HepG2 (cell line): ENCODE measurements around the gene RHCE.

Source experiments
- EZH2 ChIP-seq: conservative IDR thresholded peaks from 2 replicates; pipeline ENCODE4 v1.6.1; 2012; ENCODE audit warnings: mild to moderate bottlenecking, low read depth, low read length, moderate library complexity
- FOXJ3 ChIP-seq: sonication (generic); formaldehyde crosslinking; IDR thresholded peaks from 2 replicates; pipeline ENCODE4 v1.4.0; 2020; ENCODE audit warnings: missing genetic modification reagents, mild to moderate bottlenecking, borderline replicate concordance
- PBX2 ChIP-seq: IDR thresholded peaks from 2 replicates; pipeline ENCODE4 v1.6.1; 2016; ENCODE audit warnings: control low read depth
- ZBTB39 ChIP-seq: sonication (generic); formaldehyde crosslinking; IDR thresholded peaks from 2 replicates; pipeline ENCODE4 v1.5.0; 2020; ENCODE audit warnings: missing genetic modification reagents
- ZNF224 ChIP-seq: sonication (generic); formaldehyde crosslinking; IDR thresholded peaks from 2 replicates; pipeline ENCODE4 v1.5.0; 2020; ENCODE audit warnings: mild to moderate bottlenecking, missing genetic modification reagents
- TF ChIP-seq, protein P1 (sequence below): sonication (generic); formaldehyde crosslinking; IDR thresholded peaks from 2 replicates; pipeline ENCODE4 v1.4.0; 2020; ENCODE audit warnings: missing genetic modification reagents
- TF ChIP-seq, protein P2 (sequence below): sonication (generic); formaldehyde crosslinking; IDR thresholded peaks from 2 replicates; pipeline ENCODE4 v1.5.1; 2020; ENCODE audit warnings: missing genetic modification reagents, mild to moderate bottlenecking, borderline replicate concordance

- no peak for TF ChIP-seq PBX2 (CRISPR knock-in tag)
- TF ChIP-seq ZNF224 = no peak
- no peak for TF ChIP-seq FOXJ3 (CRISPR knock-in tag)
- TF ChIP-seq, protein P1, sequence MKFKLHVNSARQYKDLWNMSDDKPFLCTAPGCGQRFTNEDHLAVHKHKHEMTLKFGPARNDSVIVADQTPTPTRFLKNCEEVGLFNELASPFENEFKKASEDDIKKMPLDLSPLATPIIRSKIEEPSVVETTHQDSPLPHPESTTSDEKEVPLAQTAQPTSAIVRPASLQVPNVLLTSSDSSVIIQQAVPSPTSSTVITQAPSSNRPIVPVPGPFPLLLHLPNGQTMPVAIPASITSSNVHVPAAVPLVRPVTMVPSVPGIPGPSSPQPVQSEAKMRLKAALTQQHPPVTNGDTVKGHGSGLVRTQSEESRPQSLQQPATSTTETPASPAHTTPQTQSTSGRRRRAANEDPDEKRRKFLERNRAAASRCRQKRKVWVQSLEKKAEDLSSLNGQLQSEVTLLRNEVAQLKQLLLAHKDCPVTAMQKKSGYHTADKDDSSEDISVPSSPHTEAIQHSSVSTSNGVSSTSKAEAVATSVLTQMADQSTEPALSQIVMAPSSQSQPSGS (CRISPR knock-in tag) = no peak
- TF ChIP-seq EZH2 = no peak
- no peak for TF ChIP-seq ZBTB39 (CRISPR knock-in tag)
- TF ChIP-seq, protein P2, sequence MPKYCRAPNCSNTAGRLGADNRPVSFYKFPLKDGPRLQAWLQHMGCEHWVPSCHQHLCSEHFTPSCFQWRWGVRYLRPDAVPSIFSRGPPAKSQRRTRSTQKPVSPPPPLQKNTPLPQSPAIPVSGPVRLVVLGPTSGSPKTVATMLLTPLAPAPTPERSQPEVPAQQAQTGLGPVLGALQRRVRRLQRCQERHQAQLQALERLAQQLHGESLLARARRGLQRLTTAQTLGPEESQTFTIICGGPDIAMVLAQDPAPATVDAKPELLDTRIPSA (CRISPR knock-in tag) = no peak
Measured at GRCh38 chr1:25342846-25343245, 77.8 kb downstream of the RHCE start.
